GM15510 (cell line): ENCODE results near the gene VSX1.

Experiments
- POLR2A ChIP-seq: IDR thresholded peaks from 3 replicates; pipeline ENCODE4 v1.6.1; 2011; ENCODE audit warnings: borderline replicate concordance; ENCODE audit not compliant: insufficient read length; ENCODE audit errors: extremely low read depth

VSX1 gene

DNA sequence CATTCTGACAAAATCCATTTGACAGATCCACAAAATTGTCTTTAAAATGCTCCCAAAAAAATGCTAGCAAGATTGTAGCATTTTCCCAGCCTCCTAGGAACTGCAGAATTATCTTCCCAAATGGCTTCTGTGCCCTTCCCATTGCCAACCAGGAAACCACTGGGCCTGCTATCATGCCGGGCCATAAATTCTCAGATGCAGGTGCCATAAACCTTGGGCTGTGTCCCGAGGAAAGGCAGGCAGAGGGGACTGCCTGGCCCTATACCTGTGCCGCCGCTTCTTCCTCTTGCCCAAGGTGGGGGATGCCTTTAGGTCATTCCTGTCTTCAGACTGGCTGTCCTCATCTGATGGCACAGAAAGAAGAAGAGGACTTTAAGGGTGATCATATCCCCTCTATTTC, 2.8 kb downstream of the VSX1 start:
- TF ChIP-seq POLR2A: no peak

GRCh38 chr20:25078662-25079061, 3.3 kb downstream of the VSX1 start:
- no peak for TF ChIP-seq POLR2A

- no peak for TF ChIP-seq POLR2A
These were observed 4.3 kb downstream of the VSX1 start for GRCh38 chr20:25077610-25078169.

DNA sequence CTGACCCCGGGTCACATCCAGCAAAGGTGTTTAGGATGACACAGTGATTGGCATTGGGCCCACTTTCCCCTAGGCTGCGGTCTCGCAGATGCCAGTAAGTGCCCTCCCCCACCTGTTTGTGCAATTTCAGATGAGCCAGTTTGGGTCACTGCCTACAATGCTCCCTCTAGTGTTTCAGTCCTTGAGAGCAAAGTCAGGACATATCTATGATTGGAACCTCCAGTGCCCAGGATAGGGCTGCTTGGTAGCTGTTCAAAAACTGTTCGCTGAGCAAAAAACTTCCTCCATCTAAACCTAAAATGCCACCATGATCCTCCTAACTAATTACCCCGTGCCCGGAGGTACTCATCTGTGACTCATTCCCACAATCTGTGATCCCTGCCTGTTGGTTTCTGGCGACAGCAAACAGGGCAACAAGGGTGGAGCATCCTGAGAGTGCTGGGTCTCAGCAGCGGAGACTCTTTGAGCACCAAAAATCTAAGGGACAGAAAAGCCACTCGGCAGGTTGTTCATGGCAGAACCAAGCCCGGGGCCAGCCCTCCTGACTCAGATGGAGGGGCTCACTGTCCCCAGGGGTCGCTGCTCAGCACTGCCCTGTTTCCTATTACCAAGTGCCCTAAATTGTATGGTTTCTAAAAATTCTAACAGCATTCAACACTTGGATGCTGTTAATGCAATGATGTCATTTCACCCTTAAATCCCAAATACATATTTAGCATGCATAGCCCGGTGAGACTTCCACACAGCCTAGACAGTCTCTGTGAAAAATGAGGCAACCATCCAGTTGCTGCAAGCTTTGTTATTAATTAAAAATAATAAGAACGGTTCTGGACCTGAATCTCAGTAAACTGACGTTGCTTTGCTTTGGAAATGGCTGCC, 5.0 kb downstream of the VSX1 start:
- TF ChIP-seq POLR2A: no peak

GRCh38 chr20:25076201-25076600, 5.7 kb downstream of the VSX1 start:
- TF ChIP-seq POLR2A: no peak

DNA sequence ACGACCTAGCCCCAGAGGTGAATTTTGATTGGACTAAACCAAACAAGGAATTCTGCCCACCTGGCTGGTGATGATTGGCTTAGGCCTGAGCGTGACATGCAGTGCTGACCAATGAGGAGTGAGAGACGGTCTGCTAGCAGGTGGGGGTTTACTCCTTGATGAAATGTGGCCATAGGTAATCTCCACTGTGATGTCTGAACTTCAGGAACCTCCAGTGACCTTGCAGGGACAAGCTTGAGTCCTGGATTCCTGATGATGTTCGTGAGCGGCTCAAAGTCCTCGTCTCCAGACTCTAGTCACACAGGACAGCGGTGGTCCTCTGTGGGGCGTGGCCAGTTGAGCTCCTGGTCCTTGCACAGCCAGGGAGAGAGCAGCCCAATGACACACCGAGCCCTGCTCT, 8.4 kb downstream of the VSX1 start:
- TF ChIP-seq POLR2A: no peak

DNA sequence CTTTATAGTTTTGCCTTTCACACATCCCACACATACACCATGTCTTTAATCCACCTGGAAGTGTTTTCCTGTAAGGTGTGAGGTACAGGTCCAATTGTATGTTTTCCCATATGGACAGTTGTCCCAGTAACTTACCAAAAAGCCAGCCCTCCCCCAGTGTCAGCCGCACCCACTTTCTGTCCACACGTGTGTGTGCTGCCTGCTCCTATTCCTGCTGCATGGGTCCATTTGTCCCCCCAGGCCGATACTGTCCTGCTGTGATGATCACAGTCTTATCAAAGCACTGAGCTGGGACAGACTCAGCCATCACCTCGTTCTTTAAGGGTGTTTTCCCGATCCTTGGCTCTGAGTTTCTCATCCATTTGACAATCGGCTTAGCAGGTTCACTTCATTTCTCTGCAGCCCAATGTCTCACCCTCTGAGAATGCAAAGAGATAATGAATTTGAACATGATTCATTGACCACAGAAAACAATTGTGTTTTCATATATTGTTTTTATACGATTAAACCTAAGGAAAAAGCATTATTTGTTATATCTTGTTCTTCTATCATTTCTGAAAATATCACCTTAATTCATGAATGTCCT, 9.6 kb downstream of the VSX1 start:
- TF ChIP-seq POLR2A: no peak

DNA sequence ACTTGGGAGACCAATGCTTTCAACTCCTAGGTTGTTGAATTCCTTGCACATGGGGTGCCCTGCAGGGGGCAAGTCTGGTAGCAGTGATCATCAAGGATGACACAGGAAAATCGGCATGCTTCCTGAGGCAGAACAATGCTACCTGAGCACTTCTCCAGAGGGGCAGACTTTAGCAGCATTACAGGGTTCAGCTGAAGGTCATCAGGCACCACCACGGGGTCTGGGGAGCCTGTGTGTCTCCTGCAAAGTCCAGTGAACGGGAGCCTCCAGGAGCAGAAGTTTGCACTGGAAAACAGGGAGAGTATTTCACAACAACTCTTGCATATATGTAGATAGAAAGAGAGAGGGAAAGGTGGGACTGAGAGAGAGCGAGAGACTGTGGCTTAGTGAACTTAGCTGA, 10.2 kb downstream of the VSX1 start:
- no peak for TF ChIP-seq POLR2A

DNA sequence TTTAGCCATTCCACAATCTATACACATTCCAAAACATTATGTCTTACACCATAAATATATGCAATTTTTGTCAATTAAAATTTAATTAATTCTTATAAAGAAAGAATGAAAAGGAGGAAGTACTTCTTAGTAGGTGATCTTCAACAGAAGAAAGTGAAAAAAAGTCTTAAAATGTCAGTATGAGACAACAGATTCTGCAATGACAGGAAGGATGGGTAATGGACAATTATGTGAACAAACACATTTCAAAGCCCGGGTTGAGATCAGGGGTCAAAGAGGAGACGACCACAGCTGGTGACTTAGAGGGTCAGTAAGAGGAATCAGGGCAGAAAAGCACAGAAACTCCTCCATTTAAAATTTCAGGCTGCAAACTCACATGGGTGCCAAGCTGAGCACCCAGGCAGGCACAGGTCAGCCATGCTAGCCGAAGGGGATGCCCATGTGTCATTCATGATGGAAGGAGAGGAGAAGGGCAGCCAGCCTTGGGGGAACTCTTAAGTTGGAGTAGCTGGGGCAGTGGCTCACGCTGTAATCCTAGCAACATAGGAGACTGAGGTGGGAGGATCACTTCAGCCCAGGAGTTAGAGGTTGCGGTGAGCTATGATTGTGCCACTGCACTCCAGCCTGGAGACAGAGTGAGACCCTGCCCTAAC, 11.0 kb downstream of the VSX1 start:
- no peak for TF ChIP-seq POLR2A

DNA sequence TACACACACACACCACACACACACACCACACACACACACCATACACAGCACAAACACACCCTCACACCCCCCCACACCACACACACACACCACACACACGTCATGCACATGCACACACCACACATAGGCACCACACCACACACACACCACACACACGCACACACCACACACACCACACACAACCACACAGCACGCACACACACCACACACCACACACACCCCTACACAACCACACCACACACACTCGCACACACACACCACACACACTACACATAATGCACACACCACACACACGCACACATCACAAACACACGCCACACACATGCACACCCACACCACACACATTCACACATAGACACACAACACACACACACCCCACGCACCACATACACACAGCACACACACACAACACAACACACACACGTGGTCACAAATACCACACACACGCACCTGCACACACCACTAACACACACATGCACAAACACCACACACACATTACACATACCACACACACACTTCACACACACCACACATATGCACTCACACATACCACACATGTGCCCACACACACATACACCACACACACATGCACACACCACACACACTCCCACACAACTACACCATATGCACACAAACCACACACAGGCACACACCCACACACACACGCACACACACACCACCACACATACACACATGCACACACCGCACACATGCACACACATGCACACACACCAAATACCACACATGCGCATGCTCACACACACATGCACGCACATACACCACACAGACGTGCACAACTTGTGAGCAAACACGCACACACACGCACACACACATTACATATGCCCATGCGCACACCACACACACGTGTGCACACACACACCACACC, 14.6 kb downstream of the VSX1 start:
- no peak for TF ChIP-seq POLR2A

DNA sequence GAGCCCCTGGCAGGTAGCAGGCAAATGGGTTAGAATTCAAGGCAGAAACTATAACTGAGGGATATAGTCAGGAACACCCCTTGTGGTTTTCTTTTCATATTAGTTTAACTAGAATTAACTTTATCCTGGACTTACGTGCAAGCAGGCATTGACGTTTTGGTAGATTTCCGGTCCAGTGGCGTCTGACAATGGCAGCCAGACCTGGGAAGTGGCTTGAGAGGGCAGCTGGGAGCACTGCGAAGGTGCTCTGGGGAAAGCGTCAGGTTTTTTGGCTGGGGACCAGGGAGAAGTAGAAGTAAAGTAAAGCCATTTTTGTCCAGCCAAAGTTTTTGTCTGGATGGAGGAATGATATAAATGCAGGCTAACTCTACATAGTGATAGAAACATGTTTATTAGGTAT, 15.6 kb downstream of the VSX1 start:
- TF ChIP-seq POLR2A: no peak

GRCh38 chr20:25065625-25066338, 16.2 kb downstream of the VSX1 start:
- TF ChIP-seq POLR2A: no peak

- no peak for TF ChIP-seq POLR2A
These were observed 16.8 kb downstream of the VSX1 start for GRCh38 chr20:25065072-25065624.
